ENCODE data around the gene ST6GALNAC5. TPM values are rescaled to one million over a fixed set of nuclear protein-coding genes. Genes with fewer than 3 reads are reported as not detected.

ST6GALNAC5 gene
- total RNA-seq, 1 donor from 2014 or later = 0.26 TPM

DNA sequence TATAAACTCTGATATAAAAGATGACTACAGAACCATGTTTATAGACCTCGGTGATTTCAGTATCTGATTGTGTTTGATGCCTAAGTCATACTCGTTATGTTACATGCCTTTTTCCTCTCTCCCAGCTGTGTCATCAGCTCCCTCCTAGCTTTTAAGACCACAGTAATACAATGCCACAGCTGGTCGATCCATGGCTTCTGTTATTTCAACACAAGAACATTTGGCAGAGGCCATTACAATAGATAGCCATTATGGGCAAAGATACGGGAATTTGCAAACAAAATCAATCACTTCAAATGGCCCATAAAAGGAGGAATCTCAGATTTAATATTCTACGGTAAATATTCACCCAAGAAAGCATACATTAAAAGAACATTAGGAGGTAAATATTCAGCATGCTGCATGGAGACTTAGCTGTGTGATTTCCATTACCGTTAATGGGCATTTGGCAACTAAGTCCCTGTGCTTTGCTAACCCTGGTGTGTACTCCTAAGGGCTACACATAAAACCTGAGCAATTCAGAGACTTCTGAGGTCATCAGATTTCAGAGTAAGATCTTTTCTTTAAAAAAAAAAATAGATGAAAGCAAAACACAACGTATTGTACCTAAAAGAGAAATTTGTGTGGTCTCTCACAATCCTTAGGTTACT lies 198.5 kb downstream of the ST6GALNAC5 start:
- no peaks in the 10 kb centered on the region for H3K36me3 ChIP-seq (ENCODE audit: control insufficient read depth, insufficient read depth, low read length)
- DNase-seq (ENCODE audit: low read depth) = no peak
- H3K27me3 ChIP-seq (ENCODE audit: control insufficient read depth, insufficient read depth, low read length) = no peaks in the 10 kb centered on the region
- TF ChIP-seq CTCF (IDR thresholded peaks at IDR 0.05; ENCODE audit: insufficient read depth, low read length, severe bottlenecking) = no peak
- FAIRE-seq = no peak
- H3K4me3 ChIP-seq (ENCODE audit: low read depth, low read length) = no peak overlapping the region

GRCh38 chr1:77068013-77068412 lies 200.7 kb downstream of the ST6GALNAC5 start:
- Histone ChIP-seq H3K36me3 (ENCODE audit: control insufficient read depth, insufficient read depth, low read length) (no peaks in the 10 kb centered on the region), H3K27me3 (ENCODE audit: control insufficient read depth, insufficient read depth, low read length) (no peaks in the 10 kb centered on the region), H3K4me3 (ENCODE audit: low read depth, low read length) (no peak overlapping the region)
- TF ChIP-seq CTCF (IDR thresholded peaks at IDR 0.05; ENCODE audit: insufficient read depth, low read length, severe bottlenecking) = no peak
- peak; percentile 80 for DNase-seq (ENCODE audit: low read depth)
- no peak for FAIRE-seq

GRCh38 chr1:77076759-77077158 lies 209.5 kb downstream of the ST6GALNAC5 start:
- no peak for DNase-seq (ENCODE audit: low read depth)
- Histone ChIP-seq H3K36me3 (ENCODE audit: control insufficient read depth, insufficient read depth, low read length) (no peaks in the 10 kb centered on the region), H3K4me3 (ENCODE audit: low read depth, low read length) (no peak overlapping the region), H3K27me3 (ENCODE audit: control insufficient read depth, insufficient read depth, low read length) (peaks cover 1% of the 10 kb centered on the region)
- TF ChIP-seq CTCF (IDR thresholded peaks at IDR 0.05; ENCODE audit: insufficient read depth, low read length, severe bottlenecking) = no peak
- FAIRE-seq = no peak

- Histone ChIP-seq H3K4me3 (ENCODE audit: low read depth, low read length) (no peak overlapping the region), H3K27me3 (ENCODE audit: control insufficient read depth, insufficient read depth, low read length) (peaks cover 2% of the 10 kb centered on the region), H3K36me3 (ENCODE audit: control insufficient read depth, insufficient read depth, low read length) (no peaks in the 10 kb centered on the region)
- TF ChIP-seq CTCF (IDR thresholded peaks at IDR 0.05; ENCODE audit: insufficient read depth, low read length, severe bottlenecking) = no peak
- no peak for FAIRE-seq
- no peak for DNase-seq (ENCODE audit: low read depth)
Observed at GRCh38 chr1:77081834-77082233, 214.6 kb downstream of the ST6GALNAC5 start.

- no peak for TF ChIP-seq CTCF (IDR thresholded peaks at IDR 0.05; ENCODE audit: insufficient read depth, low read length, severe bottlenecking)
- Histone ChIP-seq H3K36me3 (ENCODE audit: control insufficient read depth, insufficient read depth, low read length) (no peaks in the 10 kb centered on the region), H3K27me3 (ENCODE audit: control insufficient read depth, insufficient read depth, low read length) (peaks cover 2% of the 10 kb centered on the region), H3K4me3 (ENCODE audit: low read depth, low read length) (no peak overlapping the region)
- DNase-seq (ENCODE audit: low read depth) (no peak), FAIRE-seq (no peak)
Observed at GRCh38 chr1:77084457-77084856, 217.2 kb downstream of the ST6GALNAC5 start.

DNA sequence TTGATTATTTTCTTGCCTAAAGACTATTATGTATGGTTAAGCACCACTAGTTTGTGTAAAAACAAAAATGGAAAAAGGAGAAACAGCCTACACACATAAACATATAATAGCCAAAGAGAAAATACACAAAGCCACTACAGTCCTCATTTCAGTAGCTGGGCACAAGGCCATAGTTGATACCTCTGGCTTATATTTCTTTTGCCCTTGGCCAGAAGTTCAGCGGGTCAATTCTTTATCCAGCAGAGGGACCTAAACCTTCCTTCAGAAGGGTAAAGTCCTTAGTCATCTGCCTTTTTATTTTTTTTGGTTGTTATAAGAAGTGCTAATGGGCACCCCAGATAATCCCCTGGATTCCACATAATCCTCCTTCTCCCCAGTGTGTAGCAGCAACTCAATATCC lies 217.8 kb downstream of the ST6GALNAC5 start:
- no peak for DNase-seq (ENCODE audit: low read depth)
- H3K4me3 ChIP-seq (ENCODE audit: low read depth, low read length) = no peak overlapping the region
- H3K36me3 ChIP-seq (ENCODE audit: control insufficient read depth, insufficient read depth, low read length) = no peaks in the 10 kb centered on the region
- no peak for FAIRE-seq
- H3K27me3 ChIP-seq (ENCODE audit: control insufficient read depth, insufficient read depth, low read length) = peaks cover 2% of the 10 kb centered on the region
- TF ChIP-seq CTCF (IDR thresholded peaks at IDR 0.05; ENCODE audit: insufficient read depth, low read length, severe bottlenecking) = no peak
